Transverse colon (tissue), 4 donors: ENCODE results near the gene NPIPA8.
"Not testable (repeated sequence)": the region's sequence is repeated elsewhere in the genome, so short reads cannot be mapped to it uniquely, and the experiment has no call there.

Source experiments
- CTCF ChIP-seq, 5 experiments: fragments of 200-600 bp in 3 of 5; fragments of 450-650 bp in 2 of 5; sonication (generic) in 3 of 5; IDR thresholded peaks; 1 replicate in 2 of 5; 2 replicates in 3 of 5; pipeline ENCODE4 v1.5.1; 2016 to 2017; ENCODE audit warnings: antibody characterized with exemption in 5 of 5, inconsistent platforms in 3 of 5, mild to moderate bottlenecking in 2 of 5, moderate library complexity in 1 of 5
- POLR2AphosphoS5 ChIP-seq, 3 donors: sonication (generic); formaldehyde crosslinking; IDR thresholded peaks; one replicate each; pipeline ENCODE4 v1.6.1; 2016; ENCODE audit warnings: antibody characterized with exemption in 3 of 3

- not testable (repeated sequence) for TF ChIP-seq CTCF, POLR2AphosphoS5 (IDR thresholded peaks at IDR 0.05)
Observed at GRCh38 chr16:18297714-18298113, 38.8 kb downstream of the NPIPA8 start.
